ENCODE measurements around the gene RGMB. TPM values are rescaled to one million over a fixed set of nuclear protein-coding genes. Genes with fewer than 3 reads are reported as not detected.

The RGMB gene
- polyA plus RNA-seq, 3 donors = 13.8 to 15.1 (median 14.2) TPM

DNA sequence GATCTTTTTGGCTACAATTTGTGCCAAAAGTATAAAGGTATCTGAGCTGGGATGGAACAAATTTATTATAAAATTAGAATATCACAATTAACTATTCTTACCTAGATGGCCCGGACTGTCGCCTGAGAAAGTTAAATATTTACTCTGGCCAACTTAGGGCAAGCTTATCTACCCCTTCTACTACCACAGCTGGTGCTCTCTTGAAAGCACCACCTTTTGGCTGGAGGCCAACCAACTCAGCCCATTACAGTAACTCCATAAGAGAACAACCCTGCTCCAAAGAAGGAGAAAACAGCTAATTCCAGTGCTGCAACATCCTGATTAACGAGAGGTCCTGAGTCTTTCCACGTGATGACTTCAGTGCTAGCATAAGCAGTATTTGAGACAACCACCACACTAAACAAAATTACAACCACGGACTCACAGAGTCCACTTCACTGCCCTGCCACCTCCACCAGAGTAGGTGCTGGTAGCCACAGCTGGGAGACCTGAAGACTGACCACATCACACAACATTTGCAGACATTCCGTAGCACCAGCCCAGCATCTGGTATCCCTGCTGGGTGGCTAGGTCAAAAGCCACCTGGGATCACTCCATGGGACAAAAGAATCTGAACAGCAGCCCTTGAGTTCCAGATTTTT lies 43.2 kb downstream of the RGMB start:
- no peak for DNase-seq (ENCODE audit: low read depth in 3 of 3, low spot score in 2 of 3)

DNA sequence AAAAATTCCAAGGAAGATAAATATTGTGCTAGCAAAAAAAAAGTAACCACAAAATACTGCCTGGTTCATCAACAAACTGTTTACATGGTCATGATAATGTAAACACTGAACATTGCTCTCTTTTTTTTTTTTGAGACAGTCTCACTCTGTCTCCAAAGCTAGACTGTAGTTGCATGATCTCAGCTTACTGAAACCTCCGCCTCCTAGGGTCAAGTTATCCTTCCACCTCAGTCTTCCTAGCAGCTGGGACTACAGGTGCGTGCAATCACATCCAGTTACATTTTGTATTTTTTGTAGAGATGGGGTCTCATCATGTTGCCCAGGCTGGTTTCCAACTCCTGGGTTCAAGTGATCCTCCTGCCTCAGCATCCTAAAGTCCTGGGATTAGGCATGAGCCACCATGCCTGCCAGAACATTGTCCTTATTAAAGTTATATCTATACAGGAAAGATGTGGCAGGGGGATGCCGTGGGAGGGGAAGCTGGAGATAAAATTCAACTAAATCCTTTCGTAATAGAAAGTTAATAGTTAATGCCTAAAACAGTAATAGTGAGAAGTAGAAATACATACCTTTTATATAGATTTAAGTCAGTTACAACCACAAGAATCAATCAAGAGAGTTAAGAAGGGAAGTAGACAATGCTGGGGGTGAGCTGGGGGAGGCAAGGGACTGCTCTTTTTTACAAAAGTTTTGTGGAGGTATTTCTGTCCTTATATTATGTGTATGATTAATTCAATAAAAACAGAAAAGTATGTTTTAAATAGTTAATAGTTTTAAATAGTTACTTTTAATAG lies 52.3 kb downstream of the RGMB start:
- no peak for DNase-seq (ENCODE audit: low read depth in 3 of 3, low spot score in 2 of 3)

DNA sequence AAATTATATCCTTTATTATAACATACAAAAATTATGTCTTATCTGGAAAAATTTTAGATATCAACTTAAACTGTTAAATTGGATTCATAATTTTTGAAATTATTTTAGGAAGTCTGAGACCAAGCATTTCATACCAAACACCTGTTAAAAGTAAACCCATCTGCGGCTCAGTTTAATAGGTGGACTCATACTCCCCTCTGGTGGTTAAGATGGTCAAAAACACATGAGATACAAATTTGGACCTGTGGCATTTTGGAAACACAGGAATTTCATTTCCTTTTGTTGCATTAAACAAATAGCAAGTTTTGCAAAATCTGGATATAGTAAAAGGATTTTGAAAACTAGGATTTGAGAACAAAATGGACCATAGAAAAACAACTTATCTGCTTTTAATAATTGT lies 53.7 kb downstream of the RGMB start:
- peak in 1 of 3 donors; percentile 13 for DNase-seq (ENCODE audit: low read depth in 3 of 3, low spot score in 2 of 3)

DNA sequence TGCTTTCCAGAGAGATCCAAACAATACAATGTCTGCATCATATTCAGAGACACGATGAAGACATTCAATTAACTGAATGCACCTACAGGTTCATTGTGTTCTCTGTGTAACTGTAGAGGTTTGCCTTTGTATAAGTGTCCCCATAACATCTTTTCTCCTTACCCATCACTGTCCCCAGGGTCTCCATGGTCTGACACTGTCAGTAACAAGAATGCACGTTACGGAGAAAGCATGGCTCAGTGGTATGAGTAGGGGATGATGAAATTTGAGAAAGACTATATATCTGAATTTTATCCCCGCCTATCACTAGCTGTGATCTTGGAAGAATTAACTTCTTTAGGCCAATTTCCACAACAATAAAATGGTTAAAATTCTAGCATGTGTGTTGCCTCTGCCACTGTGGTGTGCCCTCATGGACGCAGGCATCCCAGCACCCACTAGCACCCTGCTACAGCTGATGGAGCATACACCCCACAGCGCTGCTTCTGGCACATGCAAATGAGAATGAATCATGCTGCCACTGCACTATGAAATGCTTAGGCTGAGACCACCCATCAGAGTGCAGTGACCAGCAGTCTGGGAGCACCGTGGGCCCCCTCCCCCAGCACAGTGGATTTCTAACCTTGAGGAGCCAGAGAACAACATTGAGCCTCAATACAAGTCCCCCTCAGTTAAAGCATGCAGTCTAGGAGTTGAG lies 54.3 kb downstream of the RGMB start:
- no peak for DNase-seq (ENCODE audit: low read depth in 3 of 3, low spot score in 2 of 3)

DNA sequence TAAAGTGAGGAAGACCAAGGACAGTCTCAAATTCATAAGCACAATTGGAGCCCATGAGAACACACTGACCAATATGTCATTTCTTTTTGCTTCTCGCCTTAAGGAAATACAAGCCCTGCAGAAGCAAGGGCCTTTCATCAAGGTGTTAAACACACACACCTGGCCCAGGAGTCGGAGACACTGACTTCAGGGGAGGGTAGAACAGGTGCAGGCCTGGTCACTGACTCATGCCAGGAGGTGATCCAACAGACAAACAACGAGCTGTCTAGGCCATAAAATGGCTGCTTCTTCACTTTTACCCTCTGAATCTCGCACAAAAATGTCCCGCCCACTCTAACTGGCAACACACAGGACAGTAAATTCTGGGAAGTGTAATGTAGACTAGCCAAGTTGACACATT lies 62.7 kb downstream of the RGMB start:
- DNase-seq (ENCODE audit: low read depth in 3 of 3, low spot score in 2 of 3) = no peak

DNA sequence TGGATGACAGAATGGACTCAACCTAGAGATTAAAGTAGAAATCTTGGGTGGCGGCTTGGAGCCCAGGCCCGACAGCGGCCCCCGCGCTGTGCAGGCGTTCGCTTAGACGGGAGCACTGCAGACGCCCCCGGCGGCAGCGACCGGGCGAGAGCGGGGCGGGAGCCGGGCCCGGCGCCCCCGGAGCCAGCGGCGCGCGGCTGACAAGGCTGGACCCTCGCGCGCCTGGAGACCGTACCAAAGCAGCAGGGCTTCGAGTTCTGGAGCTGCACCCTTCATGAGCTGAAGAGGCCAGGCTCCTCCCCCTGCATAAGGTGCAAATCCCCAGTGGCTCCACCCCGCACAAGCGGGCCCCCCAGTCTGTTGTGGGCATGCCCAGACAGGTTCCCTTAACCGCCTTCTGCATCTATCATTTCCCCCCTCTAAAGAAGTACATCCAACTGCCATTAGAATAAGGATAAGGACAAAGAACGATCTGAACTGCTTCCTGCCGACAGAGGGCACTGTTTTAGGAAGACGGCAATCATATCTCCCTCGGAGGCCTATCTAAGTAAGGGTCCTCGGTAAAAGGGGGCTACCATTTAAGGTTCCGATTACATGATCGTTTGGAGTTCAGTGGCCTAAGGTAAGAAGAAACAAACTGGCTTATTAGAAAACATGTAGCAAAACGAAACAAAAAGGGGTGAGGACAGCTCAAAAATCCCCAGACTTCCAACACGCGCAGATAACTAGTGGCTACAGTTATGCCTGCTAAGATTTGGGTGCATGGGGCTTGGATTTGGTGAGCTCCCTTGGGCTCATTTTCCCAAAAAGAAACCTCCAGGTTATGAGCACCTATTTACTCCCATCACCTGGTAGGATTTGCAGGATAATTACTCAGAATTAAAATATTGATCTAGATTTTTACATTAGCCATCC lies 66.3 kb downstream of the RGMB start:
- DNase-seq (ENCODE audit: low read depth in 3 of 3, low spot score in 2 of 3) = peak in 2 of 3 donors; percentile 10 to 16

DNA sequence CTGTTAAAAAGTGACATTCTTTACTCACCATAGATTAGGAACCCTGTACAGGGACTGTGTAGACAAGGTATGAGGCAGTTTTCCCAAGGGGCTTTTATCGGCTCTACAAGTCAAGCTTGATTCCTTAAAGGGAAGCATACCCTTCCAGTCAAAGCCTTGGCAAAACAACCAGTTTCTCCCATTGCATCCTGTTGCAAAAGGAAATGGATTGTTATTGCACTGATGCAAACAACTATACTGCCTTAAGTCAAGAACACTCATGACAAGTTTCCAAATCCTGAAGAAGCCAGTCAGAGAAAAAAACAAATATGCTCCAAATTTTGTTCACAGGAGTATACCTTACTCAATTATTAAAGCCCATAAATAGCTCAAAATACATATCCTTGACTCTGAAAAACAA lies 67.5 kb downstream of the RGMB start:
- DNase-seq (ENCODE audit: low read depth in 3 of 3, low spot score in 2 of 3) = no peak

DNA sequence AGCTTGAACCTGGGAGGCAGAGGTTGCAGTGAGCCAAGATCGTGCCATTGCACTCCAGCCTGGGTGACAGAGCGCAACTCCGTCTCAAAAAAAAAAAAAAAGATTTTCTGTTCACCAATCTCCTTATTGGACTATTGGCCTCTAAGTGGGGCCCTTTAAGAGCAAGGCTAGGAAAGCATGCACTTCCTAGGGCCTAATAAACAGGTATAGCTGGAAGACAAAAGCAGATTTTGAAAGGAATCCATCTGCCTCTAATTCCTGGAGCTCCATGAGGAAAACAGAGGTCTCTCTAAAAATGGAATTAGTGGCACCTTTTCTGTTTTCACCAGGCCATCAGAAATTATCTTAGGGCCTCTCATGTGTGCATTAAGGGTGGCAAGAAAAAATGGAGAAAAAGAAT lies 70.0 kb downstream of the RGMB start:
- no peak for DNase-seq (ENCODE audit: low read depth in 3 of 3, low spot score in 2 of 3)

DNA sequence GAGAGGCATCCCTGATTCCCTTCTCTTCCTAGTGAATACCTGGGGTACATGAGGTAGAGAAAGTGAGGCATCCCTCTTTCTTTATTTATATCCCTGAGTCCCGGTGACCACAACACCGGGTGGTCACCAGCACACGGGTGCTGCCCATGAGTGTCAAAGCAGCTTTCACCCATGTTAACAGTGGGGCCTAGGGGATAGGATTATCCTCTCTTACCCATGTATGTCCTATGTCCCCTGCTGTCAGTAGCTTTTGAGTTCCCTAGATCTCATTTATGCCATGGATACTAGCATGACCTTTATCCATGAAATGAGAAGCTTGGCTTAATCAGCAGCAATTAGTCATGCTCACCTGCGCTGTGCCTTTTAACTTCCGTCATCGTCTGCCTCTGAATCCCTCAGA lies 71.4 kb downstream of the RGMB start:
- no peak for DNase-seq (ENCODE audit: low read depth in 3 of 3, low spot score in 2 of 3)

DNA sequence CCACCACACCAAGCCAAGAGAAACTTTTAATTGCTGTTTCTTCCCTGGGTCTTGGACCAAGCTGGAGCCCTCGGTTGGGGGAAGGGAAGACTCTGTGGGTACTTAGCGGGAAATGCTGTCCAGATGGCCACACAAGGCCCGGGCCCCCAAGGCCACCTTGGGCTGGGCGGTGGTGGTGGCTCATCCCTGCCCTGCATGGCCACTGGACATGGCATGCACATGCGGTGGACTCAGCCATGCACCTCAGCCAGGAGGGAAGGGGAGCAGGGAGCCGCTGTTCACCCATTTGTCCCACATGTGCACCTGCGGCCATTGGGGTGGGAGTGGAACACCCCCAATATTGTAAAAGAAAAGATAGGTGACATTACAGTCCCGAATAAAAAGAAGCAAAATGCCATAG lies 72.4 kb downstream of the RGMB start:
- no peak for DNase-seq (ENCODE audit: low read depth in 3 of 3, low spot score in 2 of 3)

Other genes starting within 250 kb of the RGMB start
- 10 to 100 TPM; 68.5 to 77.6 (median 71.9) TPM for gene CHD1, start 155.3 kb downstream of the RGMB start, polyA plus RNA-seq (ENCODE audit: insufficient read length in 3 of 3)